ENCODE measurements around the gene LMCD1.

GRCh38 chr3:8491271-8492144 is 10.1 kb upstream of the LMCD1 start:
- TF ChIP-seq EZH2 (IDR thresholded peaks at IDR 0.05; ENCODE audit: borderline replicate concordance, low read length), result no peak
- TF ChIP-seq CTCF (IDR thresholded peaks at IDR 0.05; ENCODE audit: low read length), result no peak
